WTC11 (cell line): ENCODE results near the gene WBP2. TPM values are rescaled to one million over a fixed set of nuclear protein-coding genes. Genes with fewer than 3 reads are reported as not detected.

Experiments used
- total RNA-seq: library from RNA; stranded (reverse); gene quantifications from 3 replicates; pipeline ENCODE4 v1.2.3, GENCODE V29; 2021

Gene WBP2
- total RNA-seq, 1 experiment from 2014 or later: 68.8 TPM

Other genes starting within 250 kb of the WBP2 start
- gene SMIM5, start 221.9 kb downstream of the WBP2 start, total RNA-seq: 0.05 TPM in 1 of 3 replicates, not detected in the others
- 48.9 to 53.1 TPM (median 51.0 TPM) in 3 replicates for gene RECQL5, start 188.2 kb downstream of the WBP2 start, total RNA-seq
- 67.5 to 86.8 TPM (median 72.0 TPM) in 3 replicates for gene SAP30BP, start 188.0 kb downstream of the WBP2 start, total RNA-seq
- gene ITGB4, start 133.9 kb downstream of the WBP2 start, total RNA-seq: 9.5 to 11.2 TPM (median 10.6 TPM) in 3 replicates
- gene GALK1, start 90.1 kb downstream of the WBP2 start, total RNA-seq: 42.2 to 49.9 TPM (median 49.4 TPM) in 3 replicates
- 35.0 to 37.8 TPM (median 35.4 TPM) in 3 replicates for gene UNK, start 70.5 kb downstream of the WBP2 start, total RNA-seq
- gene UNC13D, start 10.9 kb downstream of the WBP2 start, total RNA-seq: 12.1 to 13.8 TPM (median 13.1 TPM) in 3 replicates
- 4.4 to 10.0 TPM (median 6.8 TPM) in 3 replicates for gene TRIM47, start 23.2 kb upstream of the WBP2 start, total RNA-seq
- gene TRIM65, start 41.6 kb upstream of the WBP2 start, total RNA-seq: 51.3 to 56.4 TPM (median 51.4 TPM) in 3 replicates
- gene MRPL38, start 49.5 kb upstream of the WBP2 start, total RNA-seq: 107 to 146 TPM (median 116 TPM) in 3 replicates
- 19.8 to 23.7 TPM (median 21.0 TPM) in 3 replicates for gene FBF1, start 85.7 kb upstream of the WBP2 start, total RNA-seq
- 32.4 to 40.9 TPM (median 32.5 TPM) in 3 replicates for gene ACOX1, start 123.8 kb upstream of the WBP2 start, total RNA-seq
- 15.6 to 18.4 TPM (median 17.2 TPM) in 3 replicates for gene TEN1, start 123.9 kb upstream of the WBP2 start, total RNA-seq
- 9.5 to 11.3 TPM (median 10.2 TPM) in 3 replicates for gene CDK3, start 145.5 kb upstream of the WBP2 start, total RNA-seq
- 0.46 to 1.3 TPM (median 0.62 TPM) in 3 replicates for gene EVPL, start 172.0 kb upstream of the WBP2 start, total RNA-seq
- 80.5 to 90.7 TPM (median 82.0 TPM) in 3 replicates for gene SRP68, start 217.2 kb upstream of the WBP2 start, total RNA-seq
- 1.7 to 2.9 TPM (median 2.0 TPM) in 3 replicates for gene GALR2, start 219.4 kb upstream of the WBP2 start, total RNA-seq
- gene ZACN, start 223.8 kb upstream of the WBP2 start, total RNA-seq: 0.07 to 0.28 TPM (median 0.11 TPM) in 3 replicates
- gene EXOC7, start 248.5 kb upstream of the WBP2 start, total RNA-seq: 90.0 to 126 TPM (median 96.2 TPM) in 3 replicates